OCI-LY3 (cell line): ENCODE measurements around the gene SLFN12.

Experiments
- H2AFZ ChIP-seq: fragments of 200-600, 300-600 bp; shearing (Covaris generic); 2 replicates; pipeline ENCODE4 v1.6.0; 2014; ENCODE audit warnings: antibody characterized with exemption, low read depth, low read length
- H3K27ac ChIP-seq: fragments of 200-600, 300-600 bp; sonication (generic); 2 replicates; pipeline ENCODE4 v1.5.1; 2014; ENCODE audit warnings: mild to moderate bottlenecking, low read length, moderate library complexity, mixed read lengths
- H3K27me3 ChIP-seq: fragments of 200-600, 300-600 bp; sonication (generic); 2 replicates; pipeline ENCODE4 v1.6.1; 2014; ENCODE audit warnings: low read depth, low read length, mixed read lengths
- H3K36me3 ChIP-seq: fragments of 200-600, 300-600 bp; sonication (generic); replicated peaks from 2 replicates; pipeline ENCODE3; 2014; ENCODE audit warnings: low read depth, low read length, mixed read lengths
- H3K4me1 ChIP-seq: fragments of 300-600, 200-600 bp; sonication (generic); 2 replicates; pipeline ENCODE4 v1.6.1; 2014; ENCODE audit warnings: low read length, mixed read lengths
- H3K4me2 ChIP-seq: fragments of 200-600, 300-600 bp; sonication (generic); 2 replicates; pipeline ENCODE4 v1.6.1; 2014; ENCODE audit warnings: low read length, mixed read lengths
- H3K4me3 ChIP-seq: fragments of 300-600, 200-600 bp; sonication (generic); 2 replicates; pipeline ENCODE4 v1.5.1; 2014; ENCODE audit warnings: antibody characterized with exemption, mild to moderate bottlenecking, low read length, moderate library complexity
- H3K79me2 ChIP-seq: fragments of 300-600, 200-600 bp; shearing (Covaris generic); 2 replicates; pipeline ENCODE4 v1.6.1; 2014; ENCODE audit warnings: mild to moderate bottlenecking, low read length, mixed read lengths
- H3K9ac ChIP-seq: fragments of 300-600, 200-600 bp; shearing (Covaris generic); 2 replicates; pipeline ENCODE4 v1.6.0; 2014; ENCODE audit warnings: mild to moderate bottlenecking, low read length, moderate library complexity
- H3K9me3 ChIP-seq: fragments of 200-600, 300-600 bp; shearing (Covaris generic); 2 replicates; pipeline ENCODE4 v1.6.1; 2014; ENCODE audit warnings: low read length, mixed read lengths; ENCODE audit not compliant: insufficient read depth
- H4K20me1 ChIP-seq: fragments of 200-600, 300-600 bp; sonication (generic); 2 replicates; pipeline ENCODE4 v1.6.1; 2016; ENCODE audit warnings: low read length, mixed read lengths; ENCODE audit not compliant: insufficient read depth
- EZH2phosphoT487 ChIP-seq: fragments of 200-600 bp; shearing (Covaris generic); IDR thresholded peaks from 2 replicates; pipeline ENCODE4 v1.6.1; 2018; ENCODE audit warnings: antibody characterized with exemption, mixed run types, low read depth
- TF ChIP-seq, protein P1 (sequence below): fragments of 200-600, 300-600 bp; sonication (generic); IDR thresholded peaks from 2 replicates; pipeline ENCODE4 v1.5.1; 2014; ENCODE audit warnings: antibody characterized with exemption, low read length, low read depth

Gene SLFN12

GRCh38 chr17:35361027-35361426 is 71.3 kb downstream of the SLFN12 start:
- TF ChIP-seq, protein P1, sequence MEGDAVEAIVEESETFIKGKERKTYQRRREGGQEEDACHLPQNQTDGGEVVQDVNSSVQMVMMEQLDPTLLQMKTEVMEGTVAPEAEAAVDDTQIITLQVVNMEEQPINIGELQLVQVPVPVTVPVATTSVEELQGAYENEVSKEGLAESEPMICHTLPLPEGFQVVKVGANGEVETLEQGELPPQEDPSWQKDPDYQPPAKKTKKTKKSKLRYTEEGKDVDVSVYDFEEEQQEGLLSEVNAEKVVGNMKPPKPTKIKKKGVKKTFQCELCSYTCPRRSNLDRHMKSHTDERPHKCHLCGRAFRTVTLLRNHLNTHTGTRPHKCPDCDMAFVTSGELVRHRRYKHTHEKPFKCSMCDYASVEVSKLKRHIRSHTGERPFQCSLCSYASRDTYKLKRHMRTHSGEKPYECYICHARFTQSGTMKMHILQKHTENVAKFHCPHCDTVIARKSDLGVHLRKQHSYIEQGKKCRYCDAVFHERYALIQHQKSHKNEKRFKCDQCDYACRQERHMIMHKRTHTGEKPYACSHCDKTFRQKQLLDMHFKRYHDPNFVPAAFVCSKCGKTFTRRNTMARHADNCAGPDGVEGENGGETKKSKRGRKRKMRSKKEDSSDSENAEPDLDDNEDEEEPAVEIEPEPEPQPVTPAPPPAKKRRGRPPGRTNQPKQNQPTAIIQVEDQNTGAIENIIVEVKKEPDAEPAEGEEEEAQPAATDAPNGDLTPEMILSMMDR, result no peak
- no peak for TF ChIP-seq EZH2phosphoT487
- Histone ChIP-seq H3K27me3 (no peaks in the 10 kb centered on the region), H3K4me2 (no peak overlapping the region), H3K79me2 (peaks cover 76% of the 10 kb centered on the region), H3K9ac (no peak overlapping the region), H3K27ac (no peak overlapping the region), H3K4me1 (peaks cover 6% of the 10 kb centered on the region), H3K9me3 (no peaks in the 10 kb centered on the region), H2AFZ (no peak overlapping the region), H4K20me1 (peaks cover 82% of the 10 kb centered on the region), H3K4me3 (no peak overlapping the region), H3K36me3 (peaks cover 77% of the 10 kb centered on the region)
